Right ventricle myocardium superior (tissue), 1 donor: Measurements from ENCODE around the gene C10orf105. TPM values are rescaled to one million over a fixed set of nuclear protein-coding genes. Genes with fewer than 3 reads are reported as not detected.
A peak's percentile ranks its signal among the peaks of the same experiment; 100 is the strongest.

Experiments used
- ATAC-seq: fragments of 200-7000 bp; cut with Tn5 transposase; one replicate; pipeline ENCODE4 v1.9.1; 2020; ENCODE audit warnings: mild to moderate bottlenecking; ENCODE audit not compliant: poor library complexity
- DNase-seq: peaks from one replicate; pipeline ENCODE4 v3.0.0-alpha.2; 2020
- intact Hi-C: fragments of 100-400 bp; cut with DNase I; formaldehyde crosslinking; loops from one replicate; pipeline ENCODE4 v1.11.2; 2022
- long read RNA-seq: library from polyadenylated mRNA; unstranded; transcript quantifications from one replicate; pipeline ENCODE4 v2.0.0, GENCODE V29; 2021
- total RNA-seq: library from RNA; stranded (reverse); fragmentation: NEBNext Ultra II Directional; extraction: Animal tissue kit (Norgen Biotek cat#: 25700); gene quantifications from one replicate; pipeline ENCODE4 v1.2.1, GENCODE V29; 2021
- donor health status: DM: no; HTN: yes; CAD: no; lungs with severe emphysema.

Gene C10orf105, protein sequence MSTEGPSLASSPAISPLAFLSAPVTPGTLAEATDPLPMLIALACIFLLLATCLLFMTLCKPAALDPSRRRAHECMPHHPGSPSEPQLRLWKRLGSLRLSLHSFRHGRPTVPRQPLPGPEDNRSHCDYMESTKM
- 0.05 TPM for total RNA-seq
- long read RNA-seq, partial matches to known transcripts: 0 of 1 reads
- long read RNA-seq, other reads (novel, unspliced or antisense): 1 of 1 reads

DNA sequence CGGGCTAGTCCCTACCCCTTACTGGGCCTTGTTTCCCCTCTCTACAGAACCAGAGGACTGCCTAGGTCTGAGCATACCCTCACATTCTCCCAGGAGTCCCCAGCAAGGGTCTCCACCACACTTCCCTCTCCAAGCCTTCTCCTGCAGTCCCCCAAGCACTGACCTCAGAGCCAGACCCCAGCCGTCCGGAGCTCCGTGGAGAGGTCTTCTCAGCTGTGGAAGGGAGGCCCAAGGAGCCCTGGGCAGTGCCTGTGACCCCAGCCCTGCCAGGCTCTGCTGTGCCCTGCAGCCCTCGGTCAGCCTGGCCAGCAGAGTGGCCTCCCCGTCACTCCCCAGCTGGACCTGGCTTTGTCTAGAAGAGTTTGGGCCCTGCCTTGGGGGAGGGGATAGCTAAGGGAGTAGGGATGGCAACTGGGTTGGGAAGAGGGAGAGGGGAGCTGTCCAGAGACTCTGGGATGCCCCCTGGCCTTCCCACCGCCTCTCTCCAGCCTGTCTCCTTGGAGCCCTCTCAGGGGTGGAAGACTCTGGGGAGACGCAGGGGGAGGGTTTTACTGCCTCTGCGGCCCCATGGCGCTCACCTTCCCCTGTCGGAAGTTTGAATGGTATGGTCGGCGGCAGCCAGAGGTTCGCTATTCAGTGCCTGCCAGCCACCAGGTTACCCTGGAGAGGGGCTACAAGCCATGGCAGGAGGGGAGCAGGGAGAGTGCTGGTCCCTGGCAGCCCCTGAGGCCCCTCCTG, at the start of gene C10orf105:
Gene C10orf105, minus strand, starts transcription at position 315 of the 738 bp plus-strand sequence. CDS start 3,441 bp downstream, outside the sequence.
- intact Hi-C loops: no loop called here
- DNase-seq (no peak), ATAC-seq (no peak)

DNA sequence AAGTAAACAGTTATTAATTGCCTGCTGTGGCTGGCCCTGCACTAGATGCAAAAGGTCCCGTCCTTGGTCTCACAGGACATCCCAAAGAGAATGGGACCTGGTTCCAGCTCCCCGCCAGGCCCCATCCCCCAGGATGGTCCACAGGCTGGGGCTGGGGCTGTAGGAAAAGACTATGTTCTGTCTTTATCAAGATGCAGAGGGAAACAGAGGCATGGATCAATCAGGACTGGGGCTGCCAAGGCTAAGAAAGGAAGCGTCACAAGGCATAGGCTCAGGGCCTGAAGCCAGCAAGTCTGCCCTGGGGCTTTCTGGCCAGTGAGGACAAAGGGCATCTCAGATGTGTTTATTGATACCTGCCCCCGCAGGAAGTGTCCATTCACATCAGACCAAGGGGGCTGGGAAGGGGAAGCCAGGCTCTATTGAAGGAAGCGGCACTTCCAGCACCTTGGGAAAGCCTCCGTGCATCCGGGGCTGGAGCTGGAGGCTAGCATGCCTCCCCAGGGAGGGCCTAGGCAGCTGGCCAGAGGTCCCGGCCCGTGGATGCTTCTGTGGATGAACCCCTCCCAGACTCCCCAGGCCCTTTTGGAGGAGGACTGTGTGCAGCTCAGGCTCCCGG, 48.0 kb upstream of the C10orf105 start:
- DNase-seq: peak; percentile 89
- intact Hi-C loops: no loop called here
- peak; percentile 1 for ATAC-seq

DNA sequence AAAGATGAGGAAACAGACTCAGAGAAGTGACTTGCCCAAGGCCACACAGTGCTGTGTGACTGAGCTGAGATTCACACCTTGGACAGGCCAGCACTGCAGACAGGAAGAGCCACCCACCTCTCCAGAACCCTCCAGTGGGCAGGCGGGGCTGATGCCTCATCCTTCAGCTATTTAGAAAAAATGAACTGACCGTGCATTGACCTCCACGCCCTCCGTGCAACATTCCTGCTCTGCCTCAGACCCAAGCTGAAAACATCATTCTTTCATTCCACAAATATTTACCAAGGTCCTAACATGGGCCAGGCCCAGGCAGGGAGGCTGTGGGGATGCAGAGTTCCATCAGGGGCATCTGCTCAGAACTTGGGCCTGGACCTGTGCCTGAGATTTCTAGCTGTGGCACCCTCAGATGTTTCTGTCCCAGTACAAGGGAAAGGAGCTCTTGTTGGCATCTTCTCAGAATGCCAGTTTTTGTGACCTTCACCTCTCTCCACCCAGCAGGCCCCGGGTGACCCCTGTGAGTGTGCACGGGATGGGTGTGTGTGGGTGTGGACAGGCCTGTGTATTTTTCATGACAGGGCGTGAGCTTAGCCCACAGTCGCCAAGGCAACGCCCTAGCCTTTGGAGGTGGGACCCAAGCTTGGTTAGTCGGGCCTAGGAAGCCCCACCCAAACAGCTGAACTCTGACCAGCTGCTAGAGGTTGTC, 47.3 kb upstream of the C10orf105 start:
- ATAC-seq (peak; percentile 36), DNase-seq (peak; percentile 86)
- intact Hi-C loops: no loop called here

DNA sequence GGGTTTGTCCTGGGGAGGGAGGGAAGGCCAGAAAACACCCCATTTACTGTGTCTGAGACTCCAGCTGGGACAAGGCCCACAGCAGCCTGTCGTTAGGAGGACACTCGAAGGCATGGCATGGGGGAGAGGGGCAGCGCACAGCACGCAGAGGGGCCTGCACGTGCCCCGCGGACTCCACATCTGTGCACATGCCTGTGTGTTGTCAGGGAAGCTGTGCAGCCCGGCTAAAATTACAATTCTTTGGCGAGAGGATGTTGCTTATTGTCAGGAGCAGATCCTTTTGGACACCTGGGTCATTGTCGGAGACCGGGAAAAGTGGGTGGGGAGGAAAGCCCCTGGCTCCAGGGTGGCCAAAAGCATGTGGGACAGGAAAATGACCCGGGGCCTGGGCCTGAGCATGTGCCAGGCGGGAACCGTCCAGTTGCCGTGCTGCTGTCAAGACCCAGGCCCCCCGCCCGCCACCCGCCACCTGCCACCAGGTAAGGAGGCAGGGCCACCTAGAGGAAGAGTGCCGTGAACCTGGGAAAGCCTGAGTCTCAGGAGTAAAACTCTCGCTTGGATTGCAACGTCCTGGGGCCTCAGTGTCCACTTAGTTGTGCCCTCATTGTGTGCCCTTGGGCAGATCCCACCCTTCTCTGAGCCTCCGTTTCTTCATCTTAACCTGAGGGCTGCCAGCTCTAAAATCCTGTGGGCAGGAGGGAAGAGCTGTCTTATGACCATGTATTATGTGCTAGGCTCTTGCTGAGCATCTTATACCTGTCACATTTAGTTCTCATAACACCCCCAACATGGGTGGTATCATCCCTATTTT, 46.5 kb upstream of the C10orf105 start:
- ATAC-seq: no peak
- intact Hi-C loops: no loop called here
- peak; percentile 38 for DNase-seq

DNA sequence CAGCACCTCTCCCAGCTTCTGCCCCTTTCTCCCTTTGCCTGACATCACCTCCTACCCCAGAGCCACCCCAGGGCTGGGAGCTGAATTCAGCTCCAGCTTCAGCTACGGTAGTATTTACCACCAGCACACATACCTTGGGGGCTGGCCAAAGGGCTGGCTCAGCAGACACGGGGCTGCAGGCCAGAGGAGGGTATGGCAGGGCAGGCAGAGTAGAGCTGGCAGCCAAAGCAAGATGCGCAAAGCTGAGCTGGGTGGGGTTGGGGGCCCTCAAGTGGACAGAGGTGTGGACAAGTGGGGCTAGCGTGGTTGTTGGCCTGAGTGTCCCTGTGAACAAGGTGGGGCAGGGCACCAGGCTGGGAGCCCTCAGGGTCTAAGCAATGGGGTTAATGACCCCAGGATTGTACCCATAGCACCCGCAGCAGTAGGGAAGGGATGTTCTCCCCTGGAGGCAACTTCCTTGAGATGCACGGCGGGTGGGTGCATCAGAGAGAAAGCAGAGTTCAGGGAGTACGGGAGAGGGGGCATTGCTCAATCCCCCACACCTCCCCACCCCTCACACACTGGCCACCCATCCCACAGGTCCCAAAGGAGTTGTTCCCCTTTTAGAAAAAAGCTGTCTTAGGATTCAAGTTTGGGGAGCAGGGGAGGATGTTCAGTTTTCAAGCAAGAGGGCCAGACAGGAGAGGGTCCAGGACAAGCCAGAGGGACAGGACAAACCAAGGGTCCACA, 45.8 kb upstream of the C10orf105 start:
- peak; percentile 83 for DNase-seq
- intact Hi-C loops: no loop called here

DNA sequence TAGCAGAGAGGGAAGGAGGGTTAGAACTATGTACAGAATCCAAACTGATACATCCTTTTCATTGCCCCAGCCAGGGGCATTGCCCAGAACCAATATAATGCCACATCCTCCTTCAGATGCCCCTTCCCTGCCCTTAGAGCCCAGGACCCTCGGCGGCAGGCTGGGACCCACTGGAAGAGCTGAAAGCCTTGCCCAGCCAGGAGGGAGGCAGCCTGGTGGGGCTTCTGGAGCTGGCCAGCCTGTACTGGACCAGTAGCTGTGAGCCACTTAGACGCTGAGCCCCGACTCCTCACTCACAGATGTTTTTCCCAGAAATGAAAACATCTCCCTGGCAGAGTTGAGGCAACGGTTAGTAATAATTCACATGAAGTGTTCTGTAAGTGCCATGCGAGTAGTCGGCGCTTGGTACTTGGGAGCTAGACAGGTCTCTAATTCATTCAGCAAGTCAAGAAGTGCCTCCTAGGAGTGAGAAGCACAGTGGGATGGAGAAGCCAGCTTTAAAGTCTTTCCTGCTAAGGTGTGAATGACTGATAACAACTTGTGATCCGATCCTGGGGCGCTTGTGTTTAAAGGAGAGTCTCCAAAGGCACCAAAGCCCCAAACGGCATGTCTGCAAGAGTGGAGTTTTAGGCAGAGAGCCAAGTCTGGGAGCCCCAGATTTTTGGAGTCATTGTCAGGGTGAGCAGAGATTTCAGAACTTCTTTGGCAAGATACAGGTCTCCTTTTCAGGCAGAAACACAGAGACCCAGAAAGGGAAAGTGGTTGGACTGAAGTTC, 44.0 kb upstream of the C10orf105 start:
- DNase-seq (peak; percentile 38), ATAC-seq (no peak)
- intact Hi-C loops: no loop called here

More for the DNA sequence above, 45.8 kb upstream of the C10orf105 start:
- ATAC-seq: peak; percentile 63

DNA sequence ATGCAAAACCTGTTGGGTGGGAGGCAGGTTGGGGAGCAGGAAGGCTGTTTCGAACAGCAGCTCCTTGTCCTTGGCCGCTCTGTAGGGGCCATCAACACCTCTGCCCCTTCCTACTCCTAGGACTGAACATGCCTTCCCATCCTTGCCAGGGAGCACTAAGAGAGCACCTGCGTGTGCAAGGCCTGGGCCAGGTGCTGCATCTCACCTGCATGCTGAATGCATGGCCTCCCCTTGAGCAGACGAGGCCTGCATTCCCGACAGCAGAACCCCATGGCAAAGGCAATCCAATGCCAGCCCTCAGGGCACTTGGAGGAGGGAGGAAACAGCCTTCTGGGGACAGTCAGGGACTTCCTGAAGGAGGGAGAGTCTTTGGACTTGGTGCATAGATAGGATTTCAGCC, 42.7 kb upstream of the C10orf105 start:
- ATAC-seq (no peak), DNase-seq (no peak)
- intact Hi-C loops: no loop called here

DNA sequence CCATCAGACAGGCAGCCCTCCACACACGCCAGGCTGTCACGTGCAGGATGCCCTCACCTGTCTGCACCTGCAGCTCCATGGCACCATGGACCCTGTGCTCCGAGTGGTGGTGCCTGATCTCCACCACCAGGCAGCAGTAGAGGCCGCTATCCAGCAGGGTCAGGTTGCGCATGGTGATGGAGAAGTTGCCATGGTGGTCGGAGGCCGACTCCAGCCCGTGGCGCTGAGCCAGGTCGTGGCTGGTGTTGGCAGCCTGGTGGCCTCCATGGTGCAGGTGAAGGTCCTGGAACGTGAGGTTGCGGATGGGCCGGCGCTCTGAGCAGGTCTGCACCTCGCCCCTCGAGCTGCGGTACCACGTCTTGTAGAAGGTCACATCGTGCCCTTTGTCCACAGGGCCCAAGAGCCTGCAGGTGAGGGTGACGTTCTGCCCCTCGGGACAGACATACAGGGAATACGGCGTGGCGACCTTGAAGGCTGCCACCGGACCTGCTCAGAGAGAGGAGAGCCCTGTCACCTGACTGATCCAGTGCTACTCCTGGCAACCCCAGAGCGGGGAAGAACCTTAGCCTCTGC, 42.0 kb upstream of the C10orf105 start:
- DNase-seq: peak; percentile 55
- intact Hi-C loops: no loop called here
- peak; percentile 57 for ATAC-seq

DNA sequence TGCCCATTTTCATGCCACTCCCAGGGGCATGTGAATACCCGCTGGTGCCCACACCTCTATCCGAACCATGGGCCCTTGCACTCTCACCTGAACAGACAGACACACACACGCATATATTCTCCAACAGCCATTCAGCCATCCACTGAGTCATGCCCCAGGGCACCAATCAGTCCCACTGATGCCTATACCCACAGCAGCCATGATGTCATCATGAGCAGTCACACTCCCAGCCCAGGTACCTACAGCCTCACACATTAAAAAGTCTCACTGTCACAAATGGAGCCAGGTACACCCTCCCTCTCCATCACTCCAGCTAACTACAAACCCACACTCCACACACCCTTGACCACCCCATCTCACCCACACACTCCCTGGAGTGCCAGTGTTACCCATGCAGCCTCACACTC, 41.5 kb upstream of the C10orf105 start:
- DNase-seq: no peak
- no peak for ATAC-seq
- intact Hi-C loops: no loop called here

DNA sequence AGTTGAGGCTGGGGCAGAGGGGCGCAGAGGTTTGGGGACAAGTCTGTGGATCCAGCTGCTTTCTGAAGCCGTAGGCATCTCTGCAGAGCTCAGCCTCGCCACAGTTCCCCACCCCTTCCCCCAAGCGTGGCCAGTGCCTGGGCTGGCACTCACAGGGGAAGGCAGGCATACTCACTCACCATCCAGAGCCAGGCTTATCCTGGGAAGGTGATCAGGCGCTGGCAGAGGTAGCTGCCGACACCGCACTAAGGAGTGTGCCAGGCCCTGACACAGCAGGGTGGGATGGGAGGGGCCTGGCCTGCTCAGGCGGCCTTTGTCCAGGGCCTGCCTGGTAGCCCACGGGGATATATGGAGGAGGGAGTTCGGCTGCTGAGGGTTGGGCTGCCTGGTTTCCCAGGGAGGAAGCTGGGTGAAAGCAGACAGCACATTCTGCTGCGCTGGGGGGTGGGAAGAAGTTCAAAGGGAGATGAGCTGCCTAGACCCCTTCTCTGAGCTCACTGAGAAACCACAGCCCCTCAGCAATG, 37.9 kb upstream of the C10orf105 start:
- ATAC-seq (peak; percentile 70), DNase-seq (peak; percentile 69)
- intact Hi-C loops: no loop called here

DNA sequence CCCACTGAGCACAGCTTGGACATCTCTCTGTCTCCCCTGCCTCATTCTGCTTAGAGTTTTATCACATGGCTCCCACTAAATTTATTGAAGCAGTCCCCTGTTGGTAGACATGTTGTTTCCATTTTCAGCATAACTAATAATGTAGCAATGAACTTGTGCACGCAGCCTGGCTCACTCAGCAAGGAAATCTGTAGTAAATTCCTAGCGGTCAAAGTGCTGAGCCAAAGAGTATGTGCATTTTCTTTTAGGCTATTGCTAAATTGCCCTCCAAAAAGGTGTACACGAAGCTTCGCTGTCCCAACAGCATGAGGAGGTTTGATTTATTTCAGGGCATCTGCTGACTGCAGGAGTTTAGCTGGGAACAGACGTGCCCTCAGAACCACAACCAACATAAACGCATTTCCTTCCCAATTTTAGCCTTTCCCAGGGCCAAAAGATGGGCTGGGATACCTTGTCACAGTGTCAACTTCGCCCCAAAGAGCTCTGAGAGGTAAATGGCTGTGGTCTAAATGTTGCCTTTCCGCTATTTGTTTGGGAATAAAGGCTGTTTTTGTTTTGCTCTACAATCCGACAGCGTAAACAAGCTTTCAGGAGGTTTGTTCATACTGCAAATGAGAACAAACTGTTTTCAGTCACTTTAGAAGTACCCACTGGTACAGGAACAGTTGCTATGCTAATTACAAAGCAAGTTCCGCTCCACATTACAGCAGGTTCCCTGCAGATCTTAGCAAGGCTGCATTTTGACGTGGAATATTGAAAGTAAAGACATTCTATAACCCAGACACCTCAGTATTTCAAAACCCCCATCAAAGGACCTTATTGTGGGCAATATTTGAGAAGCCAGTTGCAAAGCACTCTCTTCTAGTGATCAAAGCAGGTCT, 37.0 kb upstream of the C10orf105 start:
- intact Hi-C loops: no loop called here
- DNase-seq (no peak), ATAC-seq (no peak)

DNA sequence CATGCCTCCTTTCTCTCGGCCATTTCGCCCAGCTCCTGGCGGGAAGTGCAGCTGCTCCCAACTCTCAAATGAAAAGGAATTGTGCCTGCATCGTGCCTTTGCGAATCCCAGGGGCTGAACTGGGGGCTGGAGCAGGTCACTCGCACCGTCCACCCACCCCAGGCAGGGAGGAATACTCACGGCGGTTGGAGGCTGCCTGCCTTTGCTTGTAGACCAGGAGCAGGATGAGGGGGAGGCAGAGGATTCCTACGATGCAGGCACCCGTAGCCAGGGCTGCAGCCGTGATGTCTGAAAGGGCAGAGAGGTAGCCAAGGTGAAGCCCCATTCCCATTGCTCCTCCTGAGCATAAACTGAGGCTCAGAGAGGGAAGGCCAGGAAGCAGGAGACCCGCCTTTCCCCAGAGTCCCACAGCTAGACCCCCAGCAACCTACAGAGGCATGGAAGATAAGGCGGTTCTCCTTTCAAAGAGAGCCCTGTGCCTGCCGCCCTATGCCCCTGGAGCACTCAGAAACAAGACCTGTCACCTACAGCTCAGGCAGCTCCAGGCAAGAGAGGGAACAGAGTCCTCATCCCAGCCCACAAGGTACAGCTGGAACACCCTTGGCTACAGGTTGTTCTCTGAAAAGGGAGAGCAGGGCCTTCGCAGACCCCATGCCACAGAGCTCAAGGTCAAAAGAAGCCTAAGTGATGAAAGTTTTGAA, 35.8 kb upstream of the C10orf105 start:
- ATAC-seq (no peak), DNase-seq (peak; percentile 36)
- intact Hi-C loops: no loop called here

DNA sequence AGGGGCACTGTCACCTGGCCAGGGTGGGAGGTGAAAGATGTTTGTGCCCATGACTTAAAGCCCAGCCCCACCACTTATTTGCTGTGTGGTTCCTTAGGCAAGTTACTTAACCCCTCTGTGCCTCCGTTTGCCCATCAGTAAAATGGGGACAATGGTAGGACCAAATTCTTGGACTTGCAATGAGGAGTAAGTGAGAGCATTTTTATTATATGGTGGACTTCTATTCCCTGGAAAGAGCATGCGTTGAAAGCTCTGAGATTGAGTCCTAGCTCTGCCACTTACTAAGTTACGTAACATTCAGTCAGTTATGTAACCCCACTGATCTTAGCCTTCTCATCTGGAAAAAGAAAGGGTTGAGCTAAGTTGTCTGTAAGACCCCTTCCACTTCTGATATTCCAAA, 35.0 kb upstream of the C10orf105 start:
- DNase-seq (no peak), ATAC-seq (no peak)
- intact Hi-C loops: no loop called here

DNA sequence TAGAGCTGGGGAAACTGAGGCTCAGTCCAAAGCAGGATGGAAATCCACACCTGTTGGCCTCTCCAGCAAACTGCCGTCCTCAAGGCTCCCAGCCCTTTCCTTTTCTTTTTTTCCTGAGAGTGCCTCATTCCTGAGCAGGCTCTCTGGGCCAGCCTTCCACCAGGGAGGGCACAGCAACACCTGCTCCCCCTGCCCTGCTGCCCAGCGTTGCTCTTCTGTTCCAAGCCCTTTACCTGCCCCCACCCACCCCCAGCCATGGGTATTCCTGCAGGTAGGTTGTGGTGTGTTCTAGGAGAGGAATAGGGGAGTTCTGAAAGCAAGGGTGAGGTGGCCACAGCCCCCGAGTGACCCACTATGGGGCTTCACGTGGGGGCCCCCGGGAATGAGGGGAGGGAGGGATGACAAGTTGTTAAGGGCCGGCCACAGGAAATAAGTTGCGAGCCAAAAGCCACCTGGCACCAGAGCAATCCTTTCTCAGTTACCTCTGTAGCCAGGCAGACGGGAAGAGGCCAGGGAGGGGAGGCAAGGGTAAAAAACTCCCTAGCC, 34.5 kb upstream of the C10orf105 start:
- DNase-seq: peak; percentile 33
- no peak for ATAC-seq
- intact Hi-C loops: no loop called here
